C4-2B (cell line): ENCODE data around the gene SIK1.
"Not testable (repeated sequence)": the region's sequence is repeated elsewhere in the genome, so short reads cannot be mapped to it uniquely, and the experiment has no call there.

Experiments
- ZFX ChIP-seq: fragments of 450-650 bp; IDR thresholded peaks from 2 replicates; pipeline ENCODE4 v1.6.1; 2017
- TF ChIP-seq, protein P1 (sequence below): fragments of 450-650 bp; conservative IDR thresholded peaks from 2 replicates; pipeline ENCODE4 v1.5.1; 2017; ENCODE audit warnings: mild to moderate bottlenecking

DNA sequence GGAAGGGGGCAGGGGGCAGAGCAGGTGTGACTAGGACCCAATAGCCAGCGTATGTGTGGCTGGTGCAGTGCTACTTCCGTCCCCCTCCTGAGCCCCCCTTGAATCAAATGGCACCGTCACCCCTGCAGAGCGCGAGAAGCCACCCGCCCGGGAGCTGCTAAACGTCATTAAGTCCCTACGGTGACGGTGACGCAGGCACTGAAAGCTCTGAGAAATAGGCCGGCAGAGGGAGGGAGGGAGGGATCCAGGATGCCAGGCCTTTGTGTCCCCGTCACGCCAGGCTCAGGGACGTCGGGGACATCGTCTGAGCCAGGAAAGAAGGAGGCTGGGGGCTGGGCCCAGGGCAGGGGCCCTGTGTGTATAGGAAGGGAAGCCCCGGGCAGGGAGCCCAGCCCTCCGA is 43.6 kb downstream of the SIK1 start:
- TF ChIP-seq, protein P1, sequence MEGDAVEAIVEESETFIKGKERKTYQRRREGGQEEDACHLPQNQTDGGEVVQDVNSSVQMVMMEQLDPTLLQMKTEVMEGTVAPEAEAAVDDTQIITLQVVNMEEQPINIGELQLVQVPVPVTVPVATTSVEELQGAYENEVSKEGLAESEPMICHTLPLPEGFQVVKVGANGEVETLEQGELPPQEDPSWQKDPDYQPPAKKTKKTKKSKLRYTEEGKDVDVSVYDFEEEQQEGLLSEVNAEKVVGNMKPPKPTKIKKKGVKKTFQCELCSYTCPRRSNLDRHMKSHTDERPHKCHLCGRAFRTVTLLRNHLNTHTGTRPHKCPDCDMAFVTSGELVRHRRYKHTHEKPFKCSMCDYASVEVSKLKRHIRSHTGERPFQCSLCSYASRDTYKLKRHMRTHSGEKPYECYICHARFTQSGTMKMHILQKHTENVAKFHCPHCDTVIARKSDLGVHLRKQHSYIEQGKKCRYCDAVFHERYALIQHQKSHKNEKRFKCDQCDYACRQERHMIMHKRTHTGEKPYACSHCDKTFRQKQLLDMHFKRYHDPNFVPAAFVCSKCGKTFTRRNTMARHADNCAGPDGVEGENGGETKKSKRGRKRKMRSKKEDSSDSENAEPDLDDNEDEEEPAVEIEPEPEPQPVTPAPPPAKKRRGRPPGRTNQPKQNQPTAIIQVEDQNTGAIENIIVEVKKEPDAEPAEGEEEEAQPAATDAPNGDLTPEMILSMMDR: not testable (repeated sequence)
- TF ChIP-seq ZFX: not testable (repeated sequence)
